H9 (cell line): ENCODE results near the gene PTRH1. TPM values are rescaled to one million over a fixed set of nuclear protein-coding genes. Genes with fewer than 3 reads are reported as not detected.

Source experiments
- DNase-seq: peaks from one replicate; pipeline ENCODE4 v3.0.0-alpha.2; 2017
- H2AFZ ChIP-seq: one replicate; pipeline ENCODE4 v1.6.1; 2013; ENCODE audit warnings: mild to moderate bottlenecking, low read length, control low read depth, moderate library complexity
- H2AK5ac ChIP-seq: 2 replicates; pipeline ENCODE4 v1.6.1; 2013; ENCODE audit warnings: low read length, control low read depth, mixed read lengths; ENCODE audit not compliant: insufficient read length
- H2BK120ac ChIP-seq: one replicate; pipeline ENCODE4 v1.6.1; 2013; ENCODE audit warnings: low read depth, mild to moderate bottlenecking, low read length, control low read depth, inconsistent platforms; ENCODE audit not compliant: poor library complexity, severe bottlenecking
- H2BK12ac ChIP-seq: 2 replicates; pipeline ENCODE4 v1.6.1; 2013; ENCODE audit warnings: low read length, control low read depth, mixed read lengths, low read depth; ENCODE audit not compliant: insufficient read length
- H2BK15ac ChIP-seq: 2 replicates; pipeline ENCODE4 v1.6.1; 2013; ENCODE audit warnings: low read depth, low read length, control low read depth
- H2BK20ac ChIP-seq: one replicate; pipeline ENCODE4 v1.6.1; 2013; ENCODE audit warnings: low read depth, mild to moderate bottlenecking, low read length, control low read depth, inconsistent platforms; ENCODE audit not compliant: poor library complexity, severe bottlenecking
- H2BK5ac ChIP-seq: 2 replicates; pipeline ENCODE4 v1.6.1; 2013; ENCODE audit warnings: low read length, control low read depth, mixed read lengths; ENCODE audit not compliant: insufficient read length
- H3K14ac ChIP-seq: 2 replicates; pipeline ENCODE4 v1.6.1; 2013; ENCODE audit warnings: low read length, control low read depth; ENCODE audit not compliant: insufficient read depth
- H3K18ac ChIP-seq: 2 replicates; pipeline ENCODE4 v1.6.1; 2013; ENCODE audit warnings: low read depth, mild to moderate bottlenecking, mixed read lengths, low read length, control low read depth; ENCODE audit not compliant: insufficient read length
- H3K23ac ChIP-seq: 2 replicates; pipeline ENCODE4 v1.6.1; 2013; ENCODE audit warnings: low read length, control low read depth, mixed read lengths, low read depth; ENCODE audit not compliant: insufficient read length
- H3K23me2 ChIP-seq: 2 replicates; pipeline ENCODE4 v1.6.1; 2013; ENCODE audit warnings: low read depth, mild to moderate bottlenecking, mixed read lengths, low read length, control low read depth; ENCODE audit not compliant: insufficient read length, poor library complexity, severe bottlenecking
- H3K27ac ChIP-seq: 2 replicates; pipeline ENCODE4 v1.5.1; 2013; ENCODE audit warnings: low read length, control low read depth, mixed read lengths, low read depth; ENCODE audit not compliant: insufficient read length
- H3K27me3 ChIP-seq: 2 replicates; pipeline ENCODE4 v1.6.1; 2013; ENCODE audit warnings: low read length, control low read depth, inconsistent platforms; ENCODE audit not compliant: insufficient read depth
- H3K4ac ChIP-seq: 2 replicates; pipeline ENCODE4 v1.6.1; 2013; ENCODE audit warnings: low read depth, mild to moderate bottlenecking, control low read depth, inconsistent platforms, low read length, moderate library complexity
- H3K4me1 ChIP-seq: 2 replicates; pipeline ENCODE4 v1.6.1; 2013; ENCODE audit warnings: low read length, control low read depth, inconsistent platforms; ENCODE audit not compliant: insufficient read depth
- H3K4me2 ChIP-seq: 2 replicates; pipeline ENCODE4 v1.6.1; 2013; ENCODE audit warnings: low read length, control low read depth, mixed read lengths; ENCODE audit not compliant: insufficient read length, insufficient read depth
- H3K56ac ChIP-seq: 2 replicates; pipeline ENCODE4 v1.6.1; 2013; ENCODE audit warnings: low read depth, mild to moderate bottlenecking, mixed read lengths, low read length, control low read depth; ENCODE audit not compliant: insufficient read length
- H3K79me1 ChIP-seq: 2 replicates; pipeline ENCODE4 v1.6.1; 2013; ENCODE audit warnings: low read depth, mild to moderate bottlenecking, moderate library complexity, low read length, control low read depth, inconsistent platforms; ENCODE audit not compliant: insufficient read depth, poor library complexity, severe bottlenecking
- H3K79me2 ChIP-seq: 2 replicates; pipeline ENCODE4 v1.6.1; 2013; ENCODE audit warnings: low read length, control low read depth, inconsistent platforms; ENCODE audit not compliant: insufficient read depth
- H3K9ac ChIP-seq: 2 replicates; pipeline ENCODE4 v1.6.1; 2013; ENCODE audit warnings: low read length, control low read depth, mixed read lengths; ENCODE audit not compliant: insufficient read length; ENCODE audit errors: extremely low read depth
- H3K9me3 ChIP-seq: one replicate; pipeline ENCODE4 v1.6.1; 2013; ENCODE audit warnings: low read depth, low read length, inconsistent platforms; ENCODE audit not compliant: control insufficient read depth
- H3T11ph ChIP-seq: one replicate; pipeline ENCODE4 v1.6.1; 2013; ENCODE audit warnings: mild to moderate bottlenecking, low read length, control low read depth, inconsistent platforms
- H4K20me1 ChIP-seq: one replicate; pipeline ENCODE4 v1.6.1; 2013; ENCODE audit not compliant: control insufficient read depth, insufficient read length, insufficient read depth
- H4K5ac ChIP-seq: 2 replicates; pipeline ENCODE4 v1.6.1; 2013; ENCODE audit warnings: low read depth, mild to moderate bottlenecking, mixed read lengths, low read length, control low read depth; ENCODE audit not compliant: insufficient read length
- H4K8ac ChIP-seq: replicated peaks from 2 replicates; pipeline ENCODE4 v1.6.1; 2013; ENCODE audit warnings: low read length, control low read depth, mixed read lengths, low read depth; ENCODE audit not compliant: insufficient read length
- H4K91ac ChIP-seq: 2 replicates; pipeline ENCODE4 v1.6.1; 2013; ENCODE audit warnings: low read depth, mild to moderate bottlenecking, moderate library complexity, mixed read lengths, low read length, control low read depth; ENCODE audit not compliant: insufficient read length
- H3K27ac Mint-ChIP-seq, 3 experiments: 2 replicates in 2 of 3; 3 replicates in 1 of 3; pipeline ENCODE4 v1.8.0; 2020 to 2021; ENCODE audit warnings: mixed read lengths in 3 of 3, mild to moderate bottlenecking in 1 of 3, moderate library complexity in 1 of 3
- H3K27me3 Mint-ChIP-seq: 2 replicates; pipeline ENCODE4 v1.8.0; 2021; ENCODE audit warnings: low read depth, mild to moderate bottlenecking, moderate library complexity, mixed read lengths
- H3K36me3 Mint-ChIP-seq, 3 experiments: 2 replicates in 2 of 3; 3 replicates in 1 of 3; pipeline ENCODE4 v1.8.0; 2020 to 2021; ENCODE audit warnings: low read depth in 3 of 3, mixed read lengths in 3 of 3; ENCODE audit not compliant: insufficient read depth in 1 of 3
- H3K4me1 Mint-ChIP-seq, 2 experiments: 2 replicates each; pipeline ENCODE4 v1.8.0; 2020; ENCODE audit warnings: mixed read lengths in 2 of 2
- H3K4me3 Mint-ChIP-seq, 2 experiments: 2 replicates in 1 of 2; 3 replicates in 1 of 2; pipeline ENCODE4 v1.8.0; 2020 to 2021; ENCODE audit warnings: mild to moderate bottlenecking in 2 of 2, mixed read lengths in 2 of 2, moderate library complexity in 1 of 2
- H3K9me3 Mint-ChIP-seq, 2 experiments: 2 replicates in 1 of 2; 3 replicates in 1 of 2; pipeline ENCODE4 v1.8.0; 2020; ENCODE audit warnings: mild to moderate bottlenecking in 2 of 2, mixed read lengths in 2 of 2, moderate library complexity in 1 of 2
- WGBS: extraction: QIAGEN DNeasy Blood & Tissue Kit; methylation state at CpG from one replicate; pipeline ENCODE4 v1.1.7; 2013; ENCODE audit warnings: missing lambda C conversion rate, low lambda C conversion rate, mixed read lengths; ENCODE audit not compliant: insufficient read length; ENCODE audit errors: extremely low coverage; 5-methylcytosine and 5-hydroxymethylcytosine counted together
- total RNA-seq: library from RNA; stranded (reverse); gene quantifications from 2 replicates; pipeline ENCODE4 v1.2.1, GENCODE V29; 2021
- TF ChIP-seq, protein P1 (sequence below): fragments of 200-600 bp; sonication (generic); conservative IDR thresholded peaks from 3 replicates; pipeline ENCODE4 v1.8.0; 2021; ENCODE audit warnings: antibody characterized with exemption, mild to moderate bottlenecking

PTRH1 gene
- total RNA-seq, 1 experiment from 2014 or later = 10.9 TPM

DNA sequence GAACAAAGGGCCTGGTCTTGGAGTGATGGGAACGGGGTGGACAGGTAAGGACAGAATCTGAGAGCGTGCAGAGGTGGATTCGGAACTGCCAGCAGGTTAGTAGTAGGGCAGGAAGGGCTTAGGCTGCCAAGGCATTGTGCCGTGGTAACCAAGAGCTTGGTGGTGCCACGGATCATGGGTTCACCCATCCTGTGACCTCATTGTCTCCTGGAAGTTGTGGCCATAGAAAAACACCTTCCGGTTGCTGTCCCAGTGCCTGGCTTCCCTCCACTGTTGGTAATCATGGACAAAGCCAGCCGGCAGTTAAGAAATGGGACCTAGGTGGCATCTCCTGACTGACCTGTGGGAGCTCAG, 51.2 kb downstream of the PTRH1 start:
- Histone ChIP-seq H2BK20ac (no peak overlapping the region), H2AFZ (no peak overlapping the region), H3K9ac (no peak overlapping the region), H3K23ac (no peak overlapping the region), H2AK5ac (no peak overlapping the region), H2BK12ac (no peak overlapping the region), H4K8ac (no peak overlapping the region), H3K79me1 (no peaks in the 10 kb centered on the region), H4K91ac (no peak overlapping the region), H2BK5ac (no peak overlapping the region), H4K5ac (no peak overlapping the region), H3K79me2 (no peaks in the 10 kb centered on the region), H3K4ac (no peak overlapping the region), H2BK120ac (no peak overlapping the region), H3K23me2 (no peaks in the 10 kb centered on the region), H3K18ac (no peak overlapping the region), H2BK15ac (no peak overlapping the region), H3K27me3 (no peaks in the 10 kb centered on the region), H3K14ac (no peak overlapping the region), H3K4me2 (no peak overlapping the region), H3T11ph (no peak overlapping the region), H3K9me3 (no peaks in the 10 kb centered on the region), H3K56ac (no peak overlapping the region), H4K20me1 (peaks cover 2% of the 10 kb centered on the region), H3K4me1 (no peaks in the 10 kb centered on the region), H3K27ac (no peak overlapping the region)
- no CpG with 5 or more reads among the region's 7 CpGs for WGBS
- Mint-ChIP-seq H3K9me3 (no peaks in the 10 kb centered on the region), H3K27me3 (no peaks in the 10 kb centered on the region), H3K36me3 (peaks cover 27 to 50% (median 31%) of the 10 kb centered on the region in 3 experiments; a peak in 6 of 7 replicates), H3K4me3 (no peak overlapping the region), H3K27ac (peak overlapping the region in 1 of 3 experiments; percentile 20; a peak in 1 of 7 replicates), H3K4me1 (peaks cover 0 to 6% of the 10 kb centered on the region in 2 experiments; a peak in 2 of 4 replicates)
- no peak for DNase-seq
- TF ChIP-seq, protein P1, sequence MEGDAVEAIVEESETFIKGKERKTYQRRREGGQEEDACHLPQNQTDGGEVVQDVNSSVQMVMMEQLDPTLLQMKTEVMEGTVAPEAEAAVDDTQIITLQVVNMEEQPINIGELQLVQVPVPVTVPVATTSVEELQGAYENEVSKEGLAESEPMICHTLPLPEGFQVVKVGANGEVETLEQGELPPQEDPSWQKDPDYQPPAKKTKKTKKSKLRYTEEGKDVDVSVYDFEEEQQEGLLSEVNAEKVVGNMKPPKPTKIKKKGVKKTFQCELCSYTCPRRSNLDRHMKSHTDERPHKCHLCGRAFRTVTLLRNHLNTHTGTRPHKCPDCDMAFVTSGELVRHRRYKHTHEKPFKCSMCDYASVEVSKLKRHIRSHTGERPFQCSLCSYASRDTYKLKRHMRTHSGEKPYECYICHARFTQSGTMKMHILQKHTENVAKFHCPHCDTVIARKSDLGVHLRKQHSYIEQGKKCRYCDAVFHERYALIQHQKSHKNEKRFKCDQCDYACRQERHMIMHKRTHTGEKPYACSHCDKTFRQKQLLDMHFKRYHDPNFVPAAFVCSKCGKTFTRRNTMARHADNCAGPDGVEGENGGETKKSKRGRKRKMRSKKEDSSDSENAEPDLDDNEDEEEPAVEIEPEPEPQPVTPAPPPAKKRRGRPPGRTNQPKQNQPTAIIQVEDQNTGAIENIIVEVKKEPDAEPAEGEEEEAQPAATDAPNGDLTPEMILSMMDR = no peak

Other genes starting within 250 kb of the PTRH1 start
- 22.1 and 22.3 TPM in 2 replicates for gene STXBP1, start 103.4 kb downstream of the PTRH1 start, total RNA-seq
- 0.15 and 0.22 TPM in 2 replicates for gene CFAP157, start 8.7 kb downstream of the PTRH1 start, total RNA-seq
- gene TTC16, start 416 bp upstream of the PTRH1 start, total RNA-seq = not detected in 2 replicates
- 13.2 and 16.3 TPM in 2 replicates for gene TOR2A, start 19.6 kb upstream of the PTRH1 start, total RNA-seq
- gene SH2D3C, start 63.0 kb upstream of the PTRH1 start, total RNA-seq = 1.3 and 1.7 TPM in 2 replicates
- 85.7 and 87.8 TPM in 2 replicates for gene CDK9, start 70.4 kb upstream of the PTRH1 start, total RNA-seq
- gene FPGS, start 87.2 kb upstream of the PTRH1 start, total RNA-seq = 68.4 TPM in 2 replicates
- 1.8 and 2.1 TPM in 2 replicates for gene ENG, start 139.0 kb upstream of the PTRH1 start, total RNA-seq
- gene AK1, start 162.0 kb upstream of the PTRH1 start, total RNA-seq = 31.6 and 41.9 TPM in 2 replicates
- gene ST6GALNAC6, start 183.9 kb upstream of the PTRH1 start, total RNA-seq = 29.8 and 30.2 TPM in 2 replicates
- 15.4 and 16.5 TPM in 2 replicates for gene ST6GALNAC4, start 201.4 kb upstream of the PTRH1 start, total RNA-seq
- 9.0 and 11.6 TPM in 2 replicates for gene PIP5KL1, start 215.1 kb upstream of the PTRH1 start, total RNA-seq
- gene DPM2, start 222.2 kb upstream of the PTRH1 start, total RNA-seq = 44.7 and 46.1 TPM in 2 replicates